Bronchial epithelial cell (primary cell): Measurements from ENCODE around the gene CYP3A4. TPM values are rescaled to one million over a fixed set of nuclear protein-coding genes. Genes with fewer than 3 reads are reported as not detected.
A peak's percentile ranks its signal among the peaks of the same experiment; 100 is the strongest.

ENCODE experiments used
- DNase-seq: peaks from one replicate; pipeline ENCODE4 v3.0.0-alpha.2; 2010; ENCODE audit warnings: low read depth
- FAIRE-seq: peaks from 2 replicates; lab custom pipeline; 2011; peaks lifted over from hg19 to GRCh38; lab: Jason Lieb, UNC
- H3K27me3 ChIP-seq: 2 replicates; pipeline ENCODE4 v1.5.1; 2011; ENCODE audit warnings: low read length; ENCODE audit not compliant: control insufficient read depth, insufficient read depth
- H3K36me3 ChIP-seq: 2 replicates; pipeline ENCODE4 v1.5.1; 2011; ENCODE audit warnings: low read length; ENCODE audit not compliant: control insufficient read depth, insufficient read depth
- H3K4me3 ChIP-seq: 2 replicates; pipeline ENCODE4 v1.5.1; 2011; ENCODE audit warnings: mild to moderate bottlenecking, low read depth, low read length, control low read depth
- CTCF ChIP-seq: IDR thresholded peaks from 2 replicates; pipeline ENCODE4 v1.5.1; 2011; ENCODE audit warnings: mild to moderate bottlenecking, moderate library complexity, low read length, control low read depth, inconsistent platforms; ENCODE audit not compliant: insufficient read depth, severe bottlenecking
- total RNA-seq: library from RNA; depleted of rRNA; stranded (reverse); fragments of >200 nt; gene quantifications from 2 replicates; pipeline ENCODE4 v1.2.1, GENCODE V29; 2014

The CYP3A4 gene
- total RNA-seq = 0.26 TPM in 1 of 2 replicates, not detected in the other

- TF ChIP-seq CTCF = no peak
- Histone ChIP-seq H3K4me3 (no peak within 1 kb of the TSS), H3K27me3 (no peaks in the 10 kb centered on the region), H3K36me3 (no peaks in the 10 kb centered on the region)
- DNase-seq (no peak), FAIRE-seq (peak; percentile 95)
Measured at GRCh38 chr7:99784007-99784406, at the start of gene CYP3A4. Gene CYP3A4 (minus strand): TSS chr7:99784184. CDS start chr7:99784081, 103 bp downstream.

- DNase-seq (no peak), FAIRE-seq (no peak)
- Histone ChIP-seq H3K36me3 (no peaks in the 10 kb centered on the region), H3K27me3 (no peaks in the 10 kb centered on the region), H3K4me3 (no peak overlapping the region)
- no peak for TF ChIP-seq CTCF
Measured at GRCh38 chr7:99833289-99833877, 49.4 kb upstream of the CYP3A4 start.

GRCh38 chr7:99831595-99831994 lies 47.6 kb upstream of the CYP3A4 start:
- H3K27me3 ChIP-seq = no peaks in the 10 kb centered on the region
- FAIRE-seq (no peak), DNase-seq (no peak)
- H3K4me3 ChIP-seq = no peak overlapping the region
- TF ChIP-seq CTCF = no peak
- H3K36me3 ChIP-seq = no peaks in the 10 kb centered on the region

- FAIRE-seq (no peak), DNase-seq (peak; percentile 33)
- TF ChIP-seq CTCF = no peak
Measured at GRCh38 chr7:99829524-99830160, 45.7 kb upstream of the CYP3A4 start.

GRCh38 chr7:99828811-99829210 lies 44.8 kb upstream of the CYP3A4 start:
- H3K27me3 ChIP-seq = no peaks in the 10 kb centered on the region
- DNase-seq = no peak
- no peak for TF ChIP-seq CTCF
- H3K4me3 ChIP-seq = no peak overlapping the region
- no peaks in the 10 kb centered on the region for H3K36me3 ChIP-seq
- FAIRE-seq = no peak

More at GRCh38 chr7:99829524-99830160, 45.7 kb upstream of the CYP3A4 start:
- no peak overlapping the region for H3K4me3 ChIP-seq
- no peaks in the 10 kb centered on the region for H3K36me3 ChIP-seq
- no peaks in the 10 kb centered on the region for H3K27me3 ChIP-seq
